H1 (cell line): Measurements from ENCODE around the gene NAP1L5. TPM values are rescaled to one million over a fixed set of nuclear protein-coding genes. Genes with fewer than 3 reads are reported as not detected.

Source experiments
- CTCF ChIA-PET: fragments of 300-600 bp; sonication (Branson Sonifier 250); formaldehyde crosslinking; loops from one replicate; lab custom pipeline; 2021; ENCODE audit not compliant: partially characterized antibody; lab: Charles Lee
- POLR2A ChIA-PET: fragments of 300-600 bp; sonication (Branson Sonifier 250); formaldehyde crosslinking; loops from one replicate; lab custom pipeline; 2021; ENCODE audit warnings: inconsistent platforms; ENCODE audit not compliant: partially characterized antibody; lab: Charles Lee
- DNase-seq, 2 experiments: peaks; one replicate each; pipeline versions ENCODE4 v3.0.0 to v3.0.0-alpha.2; 2010 to 2022; ENCODE audit warnings: low spot score in 2 of 2, low read depth in 1 of 2, mixed read lengths in 1 of 2
- FAIRE-seq: peaks from 2 replicates; lab custom pipeline; 2011; peaks lifted over from hg19 to GRCh38; lab: Jason Lieb, UNC
- H2AFZ ChIP-seq: 2 replicates; pipeline ENCODE4 v1.8.1; 2012; ENCODE audit warnings: low read length, inconsistent platforms
- H2AK5ac ChIP-seq: 2 replicates; pipeline ENCODE4 v1.6.1; 2013; ENCODE audit warnings: low read depth, low read length
- H2BK120ac ChIP-seq: replicated peaks from 2 replicates; pipeline ENCODE3; 2013; ENCODE audit warnings: low read depth, low read length, inconsistent platforms
- H2BK12ac ChIP-seq: 2 replicates; pipeline ENCODE4 v1.6.1; 2013; ENCODE audit warnings: low read depth, low read length
- H2BK15ac ChIP-seq: 2 replicates; pipeline ENCODE4 v1.6.1; 2013; ENCODE audit warnings: low read length
- H2BK20ac ChIP-seq: 2 replicates; pipeline ENCODE4 v1.6.1; 2013; ENCODE audit warnings: low read length
- H2BK5ac ChIP-seq: 2 replicates; pipeline ENCODE4 v1.6.1; 2013; ENCODE audit warnings: low read depth, low read length
- H3K14ac ChIP-seq: 2 replicates; pipeline ENCODE4 v1.6.1; 2013; ENCODE audit warnings: inconsistent platforms; ENCODE audit not compliant: insufficient read length
- H3K18ac ChIP-seq: 2 replicates; pipeline ENCODE4 v1.6.1; 2013; ENCODE audit warnings: low read length; ENCODE audit errors: extremely low read depth
- H3K23ac ChIP-seq: 2 replicates; pipeline ENCODE4 v1.6.1; 2013; ENCODE audit warnings: inconsistent platforms; ENCODE audit not compliant: insufficient read length
- H3K23me2 ChIP-seq: 2 replicates; pipeline ENCODE4 v1.6.1; 2013; ENCODE audit warnings: low read depth, low read length
- H3K27ac ChIP-seq: 2 replicates; pipeline ENCODE4 v1.6.1; 2011; ENCODE audit warnings: low read depth, low read length, inconsistent platforms
- H3K27me3 ChIP-seq, 4 experiments: replicated peaks in 1 of 4; 1 replicate in 1 of 4; 2 replicates in 3 of 4; pipeline versions ENCODE4 v1.6.1 to v1.8.1; 2011 to 2013; ENCODE audit warnings: low read length in 3 of 4, mild to moderate bottlenecking in 3 of 4, inconsistent platforms in 2 of 4, mixed read lengths in 2 of 4, moderate library complexity in 1 of 4; ENCODE audit not compliant: control insufficient read depth in 3 of 4, insufficient read depth in 3 of 4; ENCODE audit errors: extremely low read depth in 1 of 4
- H3K36me3 ChIP-seq, 4 experiments: 2 replicates each; pipeline versions ENCODE4 v1.6.1 to v1.8.1; 2011 to 2013; ENCODE audit warnings: mild to moderate bottlenecking in 4 of 4, low read length in 3 of 4, moderate library complexity in 2 of 4, control low read depth in 1 of 4, inconsistent platforms in 1 of 4; ENCODE audit not compliant: insufficient read depth in 4 of 4, control insufficient read depth in 2 of 4
- H3K4ac ChIP-seq: replicated peaks from 2 replicates; pipeline ENCODE3; 2013; ENCODE audit warnings: low read length, low read depth, mixed read lengths, inconsistent platforms; ENCODE audit not compliant: insufficient read length
- H3K4me1 ChIP-seq, 4 experiments: replicated peaks in 1 of 4; 1 replicate in 1 of 4; 2 replicates in 3 of 4; pipeline versions ENCODE4 v1.6.1 to v1.8.1; 2011 to 2013; ENCODE audit warnings: low read length in 3 of 4, inconsistent platforms in 2 of 4, mixed read lengths in 1 of 4; ENCODE audit not compliant: insufficient read depth in 4 of 4, control insufficient read depth in 3 of 4
- H3K4me2 ChIP-seq, 2 experiments: 2 replicates each; pipeline versions ENCODE4 v1.6.1 to v1.8.1; 2011 to 2013; ENCODE audit warnings: low read depth in 2 of 2, low read length in 2 of 2, control low read depth in 1 of 2, inconsistent platforms in 1 of 2, mild to moderate bottlenecking in 1 of 2; ENCODE audit not compliant: insufficient read depth in 1 of 2
- H3K4me3 ChIP-seq, 4 experiments: fragments of 200-600, 300-600 bp in 1 of 4; sonication (generic), shearing (Covaris generic), sonication (Bioruptor Twin) in 1 of 4; 2 replicates each; pipeline versions ENCODE4 v1.5.1 to v1.8.1; 2011 to 2016; ENCODE audit warnings: low read length in 4 of 4, low read depth in 3 of 4, control low read depth in 2 of 4, inconsistent platforms in 2 of 4, mild to moderate bottlenecking in 2 of 4, mixed read lengths in 1 of 4, moderate library complexity in 1 of 4; ENCODE audit not compliant: insufficient read depth in 2 of 4; ENCODE audit errors: extremely low read depth in 1 of 4
- H3K56ac ChIP-seq: replicated peaks from 2 replicates; pipeline ENCODE3; 2013; ENCODE audit warnings: low read depth, mild to moderate bottlenecking, mixed read lengths, low read length, inconsistent platforms; ENCODE audit not compliant: insufficient read length
- H3K79me1 ChIP-seq: 2 replicates; pipeline ENCODE4 v1.6.1; 2013; ENCODE audit warnings: low read depth, low read length, control low read depth
- H3K79me2 ChIP-seq, 2 experiments: 2 replicates each; pipeline versions ENCODE4 v1.6.1 to v1.8.1; 2012 to 2013; ENCODE audit warnings: low read length in 2 of 2, mild to moderate bottlenecking in 2 of 2, inconsistent platforms in 1 of 2; ENCODE audit not compliant: insufficient read depth in 2 of 2, control insufficient read depth in 1 of 2
- H3K9ac ChIP-seq, 4 experiments: replicated peaks in 1 of 4; 1 replicate in 1 of 4; 2 replicates in 3 of 4; pipeline versions ENCODE4 v1.6.1 to v1.8.1; 2011 to 2013; ENCODE audit warnings: low read depth in 3 of 4, low read length in 3 of 4, control low read depth in 2 of 4, mild to moderate bottlenecking in 2 of 4, moderate library complexity in 2 of 4, inconsistent platforms in 1 of 4; ENCODE audit errors: extremely low read depth in 1 of 4
- H3K9me3 ChIP-seq, 2 experiments: 2 replicates each; pipeline versions ENCODE4 v1.6.1 to v1.8.1; 2012 to 2013; ENCODE audit warnings: mild to moderate bottlenecking in 2 of 2, moderate library complexity in 2 of 2, control low read depth in 1 of 2, inconsistent platforms in 1 of 2, low read depth in 1 of 2, low read length in 1 of 2, mixed read lengths in 1 of 2; ENCODE audit not compliant: insufficient read depth in 2 of 2
- H4K20me1 ChIP-seq, 2 experiments: replicated peaks in 1 of 2; 2 replicates each; pipeline versions ENCODE3 to v1.8.1; 2011 to 2013; ENCODE audit warnings: inconsistent platforms in 2 of 2, low read length in 2 of 2, mild to moderate bottlenecking in 1 of 2; ENCODE audit not compliant: insufficient read depth in 2 of 2, control insufficient read depth in 1 of 2
- H4K5ac ChIP-seq: 2 replicates; pipeline ENCODE4 v1.6.1; 2013; ENCODE audit warnings: low read length, low read depth, mixed read lengths, inconsistent platforms; ENCODE audit not compliant: insufficient read length
- H4K8ac ChIP-seq: 2 replicates; pipeline ENCODE4 v1.8.0; 2013; ENCODE audit warnings: mild to moderate bottlenecking, moderate library complexity, low read length, inconsistent platforms; ENCODE audit not compliant: insufficient read depth; ENCODE audit errors: extremely low read depth
- H4K91ac ChIP-seq: replicated peaks from 2 replicates; pipeline ENCODE3; 2013; ENCODE audit warnings: low read length, mixed read lengths, inconsistent platforms; ENCODE audit not compliant: insufficient read length
- ATF2 ChIP-seq: IDR thresholded peaks from 2 replicates; pipeline ENCODE4 v1.6.1; 2012; ENCODE audit warnings: low read length, inconsistent platforms
- BACH1 ChIP-seq: IDR thresholded peaks from 2 replicates; pipeline ENCODE4 v1.6.1; 2012; ENCODE audit warnings: low read length, improper control_type of control experiment
- WGBS, 2 experiments: shearing (Covaris generic) in 1 of 2; methylation state at CpG; one replicate each; pipeline versions ENCODE4 v1.1.6 to v1.1.7; 2013 to 2015; ENCODE audit warnings: low lambda C conversion rate in 2 of 2, mixed read lengths in 2 of 2, inconsistent platforms in 1 of 2, low coverage in 1 of 2, missing lambda C conversion rate in 1 of 2; ENCODE audit not compliant: insufficient replicate concordance in 2 of 2, insufficient coverage in 1 of 2, insufficient read length in 1 of 2; ENCODE audit errors: extremely low coverage in 1 of 2, missing lambda C conversion rate in 1 of 2; 5-methylcytosine and 5-hydroxymethylcytosine counted together
- polyA plus RNA-seq, 7 experiments: library from polyadenylated mRNA; depleted of rRNA in 3 of 7; stranded (reverse) in 5 of 7; unstranded in 2 of 7; fragments of >200 nt in 5 of 7; fragments of 200-250 nt in 2 of 7; gene quantifications; 1 replicate in 5 of 7; 2 replicates in 1 of 7; 4 replicates in 1 of 7; pipeline versions ENCODE4 v1.2.1 to v1.2.3, GENCODE V29; 2011 to 2013; ENCODE audit warnings: missing spikeins in 2 of 7, mixed read lengths in 2 of 7
- total RNA-seq: library from RNA; stranded (reverse); fragmentation: NEBNext Ultra II Directional; extraction: Animal tissue kit (Norgen Biotek cat#: 25700); gene quantifications from 2 replicates; pipeline ENCODE4 v1.2.1, GENCODE V29; 2021

The NAP1L5 gene
- total and polyA plus RNA-seq, 2 of the 8 experiments (the other 6 are each of a cell fraction or from before 2014, with no cell fraction given) = 1.3 to 2.7 TPM

GRCh38 chr4:88661739-88662138 is 35.9 kb downstream of the NAP1L5 start:
- H2BK15ac ChIP-seq = no peak overlapping the region
- H3K9me3 ChIP-seq = no peaks in the 10 kb centered on the region
- no peak overlapping the region for H3K4ac ChIP-seq
- H4K8ac ChIP-seq = 0 out of 2 replicates have a peak overlapping the region, but pooled peaks have one; percentile 0
- H3K27me3 ChIP-seq = no peaks in the 10 kb centered on the region
- no peak overlapping the region for H3K9ac ChIP-seq
- no peak overlapping the region for H4K91ac ChIP-seq
- CTCF ChIA-PET = interaction anchor here (0.7 to 4.3 kb wide), 8 partner anchors 10 to 365 kb away, joined by 3 to 29 read pairs (median 3); no protein-coding TSS in a partner anchor
- no peak overlapping the region for H3K4me2 ChIP-seq
- no peak for FAIRE-seq
- no peak overlapping the region for H3K18ac ChIP-seq
- H3K4me3 ChIP-seq = no peak overlapping the region
- TF ChIP-seq ATF2 (no peak), BACH1 (no peak)
- TF ChIP-seq, all 59 proteins: peak for 0
- no peak overlapping the region for H4K5ac ChIP-seq
- no peaks in the 10 kb centered on the region for H3K79me2 ChIP-seq
- H3K36me3 ChIP-seq = no peaks in the 10 kb centered on the region
- no peak overlapping the region for H2AFZ ChIP-seq
- no peak overlapping the region for H3K23ac ChIP-seq
- H3K56ac ChIP-seq = no peak overlapping the region
- 92% methylated on average over 2 of the region's 2 CpGs; no CpG with 5 or more reads in 1 of the 2 experiments for WGBS, 2 experiments
- no peaks in the 10 kb centered on the region; a peak in 1 of 7 replicates for H3K4me1 ChIP-seq
- no peak for DNase-seq
- no peak overlapping the region for H2BK20ac ChIP-seq
- H2BK120ac ChIP-seq = no peak overlapping the region
- H2BK5ac ChIP-seq = no peak overlapping the region
- no peak overlapping the region for H2AK5ac ChIP-seq
- H3K27ac ChIP-seq = no peak overlapping the region
- H4K20me1 ChIP-seq = no peaks in the 10 kb centered on the region
- H3K79me1 ChIP-seq = no peaks in the 10 kb centered on the region
- no peak overlapping the region for H2BK12ac ChIP-seq
- POLR2A ChIA-PET = no interaction called here
- H3K14ac ChIP-seq = no peak overlapping the region
- H3K23me2 ChIP-seq = no peaks in the 10 kb centered on the region
